LNCAP (cell line): ENCODE data around the gene FAM163A.

Experiments used
- CTCF ChIP-seq: fragments of 450-650 bp; IDR thresholded peaks from 2 replicates; pipeline ENCODE4 v1.5.1; 2017; ENCODE audit warnings: mild to moderate bottlenecking

FAM163A gene

GRCh38 chr1:179754041-179754624 is 11.0 kb downstream of the FAM163A start:
- TF ChIP-seq CTCF, result no peak

GRCh38 chr1:179757933-179758332 is 14.8 kb downstream of the FAM163A start:
- no peak for TF ChIP-seq CTCF

GRCh38 chr1:179760521-179760920 is 17.4 kb downstream of the FAM163A start:
- TF ChIP-seq CTCF, result no peak

GRCh38 chr1:179761296-179761695 is 18.2 kb downstream of the FAM163A start:
- TF ChIP-seq CTCF, result no peak

- TF ChIP-seq CTCF, result no peak
Observed at GRCh38 chr1:179761846-179762640, 19.0 kb downstream of the FAM163A start.

GRCh38 chr1:179767177-179767581 is 24.1 kb downstream of the FAM163A start:
- TF ChIP-seq CTCF, result no peak

- TF ChIP-seq CTCF, result no peak
Observed at GRCh38 chr1:179767996-179768395, 24.9 kb downstream of the FAM163A start.
